HG02623 (cell line): ENCODE results near the gene ST13.
"Not testable (repeated sequence)": the region's sequence is repeated elsewhere in the genome, so short reads cannot be mapped to it uniquely, and the experiment has no call there.

ENCODE experiments used
- ATAC-seq: cut with Tn5 transposase; IDR thresholded peaks from one replicate; pipeline ENCODE4 v1.9.1; 2021; ENCODE audit warnings: moderate library complexity; ENCODE audit not compliant: unreplicated experiment

The ST13 gene

GRCh38 chr22:40856513-40857308 lies at the start of gene ST13, which contains the start of gene XPNPEP3:
Gene ST13, minus strand, starts transcription at chr22:40856639. Its CDS starts 99 bp downstream, at chr22:40856540.
Gene XPNPEP3, plus strand, starts transcription at chr22:40857148. Its CDS starts 34 bp downstream, at chr22:40857182.
- ATAC-seq: peak; percentile 82

- no peak for ATAC-seq
These were observed 47.7 kb upstream of the ST13 start for GRCh38 chr22:40904101-40904500.

- no peak for ATAC-seq
These were observed 42.5 kb upstream of the ST13 start for GRCh38 chr22:40898850-40899357.

DNA sequence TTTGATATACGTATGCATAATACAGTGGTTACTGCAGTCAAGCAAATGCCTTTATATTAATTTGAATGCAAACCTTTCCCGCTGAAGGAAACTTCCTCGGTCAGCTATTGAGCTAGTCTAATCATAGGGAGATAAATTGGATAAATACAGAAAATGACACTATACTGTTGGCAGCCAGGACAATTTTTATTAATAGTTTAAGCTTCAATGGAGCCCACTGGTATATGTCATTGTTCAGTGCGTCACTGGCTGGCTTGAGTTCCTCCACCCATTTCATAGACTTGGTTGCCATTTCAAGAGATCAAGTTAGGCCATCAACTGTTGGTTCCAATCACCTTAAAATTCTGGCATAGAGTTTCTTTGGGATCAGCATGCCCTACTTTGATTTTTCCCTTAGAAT lies 38.0 kb upstream of the ST13 start:
- no peak for ATAC-seq

- no peak for ATAC-seq
These were observed 34.4 kb upstream of the ST13 start for GRCh38 chr22:40890881-40891280.

DNA sequence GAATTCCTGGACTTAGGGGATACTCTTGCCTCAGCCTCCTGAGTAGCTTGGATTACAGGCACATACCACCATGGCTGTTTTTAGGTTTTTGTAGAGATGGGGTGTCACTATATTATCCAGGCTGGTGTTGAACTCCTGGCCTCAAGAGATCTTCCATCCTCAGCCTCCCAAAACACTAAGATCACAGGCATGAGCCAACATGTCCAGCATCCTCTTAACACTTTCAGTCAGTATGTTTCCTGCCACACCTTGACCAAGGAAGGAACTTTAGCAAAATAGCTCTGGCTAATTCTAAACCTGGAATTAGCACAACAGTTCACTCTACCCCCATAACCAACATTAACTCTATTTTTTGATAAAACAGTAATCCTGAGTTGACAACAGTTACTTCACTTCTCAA lies 32.7 kb upstream of the ST13 start:
- ATAC-seq: no peak

GRCh38 chr22:40878922-40879321 lies 22.5 kb upstream of the ST13 start:
- no peak for ATAC-seq

DNA sequence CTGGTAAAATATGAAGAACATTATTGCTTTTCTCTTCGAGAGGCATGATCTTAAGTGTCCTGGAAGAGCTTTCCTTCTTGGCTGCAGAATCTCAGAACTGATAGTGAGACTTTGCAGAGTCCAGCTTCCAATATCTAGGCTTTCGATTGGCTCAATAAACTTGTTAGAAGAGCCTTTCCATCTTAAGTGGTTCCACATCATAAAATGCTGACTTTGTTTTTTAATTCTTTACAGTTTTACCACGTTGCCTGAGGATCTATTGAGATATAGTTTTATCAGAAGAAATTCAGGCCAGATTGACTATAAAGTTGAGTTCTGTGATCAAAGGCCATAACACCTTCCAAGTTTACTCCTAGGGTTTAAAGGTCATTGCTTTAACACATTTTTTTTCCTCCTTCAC lies 21.0 kb upstream of the ST13 start:
- no peak for ATAC-seq

DNA sequence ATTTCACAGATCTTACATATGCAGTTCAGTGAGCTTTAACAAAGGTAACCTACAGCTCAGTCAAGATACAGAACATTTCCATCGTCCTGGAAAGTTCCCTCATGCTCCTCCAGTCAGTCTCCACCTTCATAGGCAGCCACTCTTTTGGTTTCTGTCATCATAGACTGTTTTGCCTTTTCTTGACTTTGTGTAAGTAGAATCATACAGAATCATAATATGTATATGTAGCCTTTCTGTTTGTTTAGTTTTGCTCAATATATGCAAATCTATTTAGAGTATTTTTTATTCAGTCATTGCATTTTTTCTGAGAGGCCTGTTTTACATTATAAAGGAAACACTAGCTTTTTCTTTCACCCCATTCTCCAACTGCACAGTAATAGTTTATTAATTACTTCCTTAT lies 20.5 kb upstream of the ST13 start:
- no peak for ATAC-seq

DNA sequence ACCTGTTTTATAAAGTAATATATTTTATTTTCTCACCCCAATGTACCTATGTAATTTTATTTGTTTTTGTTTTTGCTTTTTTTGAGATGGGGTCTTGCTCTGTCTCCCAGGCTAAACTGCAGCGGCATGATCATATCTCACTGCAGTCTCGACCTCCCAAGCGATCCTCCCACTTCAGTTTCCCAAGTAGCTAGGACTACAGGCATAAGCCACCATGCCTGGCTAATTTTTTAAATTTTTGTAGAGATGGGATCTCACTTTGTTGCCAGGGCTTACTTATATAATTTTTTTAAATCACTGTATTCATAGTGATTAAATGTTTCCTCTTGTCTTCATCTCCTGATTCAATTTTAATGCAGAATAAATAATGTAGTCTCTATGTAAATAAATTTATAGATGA lies 18.7 kb upstream of the ST13 start:
- ATAC-seq: no peak

- ATAC-seq: no peak
These were observed 17.6 kb upstream of the ST13 start for GRCh38 chr22:40874016-40874415.

- ATAC-seq: not testable (repeated sequence)
These were observed 11.9 kb upstream of the ST13 start for GRCh38 chr22:40868379-40868778.

GRCh38 chr22:40867109-40867508 lies 10.7 kb upstream of the ST13 start:
- no peak for ATAC-seq

DNA sequence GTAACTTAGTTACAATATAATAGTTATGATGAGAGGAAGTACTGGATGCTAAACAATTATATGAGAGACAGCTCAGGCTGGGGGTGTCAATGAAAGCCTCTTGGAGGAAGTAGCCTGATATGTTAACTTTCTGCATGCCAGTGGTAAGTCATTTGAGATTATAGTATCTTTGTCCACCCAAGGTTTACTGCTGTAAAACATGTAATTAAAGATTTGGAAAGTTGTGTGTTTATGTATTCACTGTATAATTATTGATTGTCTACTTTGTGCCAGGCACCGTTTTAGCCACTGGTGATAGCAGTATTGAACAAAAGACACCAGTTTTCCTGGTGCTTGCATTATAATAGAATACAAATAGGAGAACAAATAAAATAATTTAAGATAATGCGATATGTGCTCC lies 6.1 kb upstream of the ST13 start:
- no peak for ATAC-seq

- ATAC-seq: no peak
These were observed 5.6 kb upstream of the ST13 start, which contains the start of gene DNAJB7 for GRCh38 chr22:40862013-40862412. Gene DNAJB7, minus strand, starts transcription at chr22:40862113. Its CDS starts 119 bp downstream, at chr22:40861994.

DNA sequence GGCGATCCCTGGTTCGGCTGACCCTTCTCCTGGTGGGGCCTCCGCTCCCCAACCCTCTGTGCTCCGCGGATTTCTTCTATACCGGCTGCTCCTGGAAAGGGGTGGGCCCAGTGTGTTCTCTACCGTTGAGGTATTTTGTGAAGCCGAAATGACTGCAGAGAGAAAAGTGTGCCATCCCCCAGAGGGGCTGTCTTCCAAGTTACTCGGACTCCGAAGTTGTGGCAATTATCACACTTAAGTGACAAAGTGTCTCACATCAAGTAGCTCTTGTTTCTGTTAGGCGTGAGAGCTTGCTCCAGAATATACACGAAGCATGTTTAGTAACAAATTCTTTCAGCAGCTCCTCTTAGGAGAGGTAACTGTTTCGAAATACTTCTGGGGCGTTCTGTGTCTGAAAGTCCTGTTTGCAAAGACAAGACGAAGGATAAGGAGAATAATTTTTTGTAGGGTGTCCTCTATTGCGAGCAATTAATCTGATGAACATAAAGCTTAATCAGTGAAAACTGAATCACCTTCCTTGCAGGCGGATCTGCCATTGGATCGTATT lies 943 bp upstream of the ST13 start:
- ATAC-seq: no peak

DNA sequence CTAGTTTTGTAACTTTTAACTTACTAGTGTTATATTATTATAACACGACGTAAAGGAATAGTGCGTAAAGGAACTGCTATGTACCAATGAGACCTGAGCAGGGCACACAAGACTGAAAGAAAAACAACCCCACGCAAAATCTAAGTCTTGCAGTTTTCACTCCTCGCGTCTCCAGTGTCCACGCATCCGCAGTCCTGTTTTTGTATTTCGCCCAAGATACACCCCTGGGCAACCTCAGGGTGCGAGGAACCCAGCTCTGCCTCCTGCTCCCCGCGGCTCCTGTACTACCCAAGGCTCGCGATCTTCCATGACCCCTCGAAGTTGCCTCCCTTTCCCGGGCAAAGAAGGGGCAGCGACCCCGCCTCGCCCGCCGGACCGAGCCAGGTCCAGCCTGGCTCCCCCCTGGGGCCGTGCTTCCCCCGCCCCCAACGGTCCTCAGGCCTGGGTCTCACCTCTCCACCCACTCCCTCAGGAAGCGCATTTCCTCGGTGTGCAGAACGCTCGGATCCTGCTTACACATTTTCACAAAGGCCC lies 393 bp downstream of the ST13 start:
- peak; percentile 17 for ATAC-seq

- no peak for ATAC-seq
These were observed 1.1 kb downstream of the ST13 start for GRCh38 chr22:40855071-40855978.

DNA sequence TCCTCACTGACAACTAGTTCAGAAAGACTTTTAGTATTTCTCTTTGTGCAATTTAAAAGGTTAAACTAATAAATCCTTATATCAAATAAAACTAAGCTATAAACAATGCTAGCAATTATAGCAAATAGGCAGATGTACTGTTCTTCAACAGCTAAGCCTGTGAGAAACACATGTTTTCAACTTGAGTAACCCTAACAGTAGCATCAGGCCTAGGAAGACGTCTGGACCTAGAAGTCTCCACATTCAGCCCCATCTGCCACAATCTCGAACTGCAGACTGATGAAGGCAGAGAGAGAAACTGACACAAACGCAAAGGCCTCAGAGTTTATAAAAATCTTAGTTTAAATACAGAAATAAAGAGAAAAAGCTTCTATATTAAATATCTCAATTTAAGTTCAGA lies 2.5 kb downstream of the ST13 start:
- no peak for ATAC-seq

DNA sequence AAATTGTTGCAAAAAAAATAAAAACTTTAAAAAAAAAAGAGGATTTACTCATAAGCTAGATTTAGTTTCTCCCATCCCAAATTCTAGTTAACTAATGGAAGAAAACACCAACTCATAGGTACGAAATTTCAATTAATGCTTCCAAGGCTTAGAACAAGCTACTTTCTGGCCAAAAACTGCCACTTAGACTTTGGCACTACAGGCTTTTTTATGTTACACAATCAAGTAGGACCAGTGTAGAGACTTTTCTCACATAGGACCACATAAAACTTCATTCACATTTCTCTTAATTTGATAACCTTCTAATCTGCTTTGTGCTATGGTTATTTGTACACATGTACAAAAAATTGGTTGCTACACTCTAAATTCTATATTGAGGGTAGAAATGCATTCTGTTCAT lies 3.1 kb downstream of the ST13 start:
- ATAC-seq: no peak

- ATAC-seq: not testable (repeated sequence)
These were observed 10.6 kb downstream of the ST13 start for GRCh38 chr22:40845816-40846215.
